ENCODE results near the gene C5orf15. TPM values are rescaled to one million over a fixed set of nuclear protein-coding genes. Genes with fewer than 3 reads are reported as not detected.

The C5orf15 gene
- total and polyA plus RNA-seq, 9 of the 15 experiments (the other 6 are each of a cell fraction or from before 2014, with no cell fraction given), result 23.3 to 50.7 (median 35.5) TPM

DNA sequence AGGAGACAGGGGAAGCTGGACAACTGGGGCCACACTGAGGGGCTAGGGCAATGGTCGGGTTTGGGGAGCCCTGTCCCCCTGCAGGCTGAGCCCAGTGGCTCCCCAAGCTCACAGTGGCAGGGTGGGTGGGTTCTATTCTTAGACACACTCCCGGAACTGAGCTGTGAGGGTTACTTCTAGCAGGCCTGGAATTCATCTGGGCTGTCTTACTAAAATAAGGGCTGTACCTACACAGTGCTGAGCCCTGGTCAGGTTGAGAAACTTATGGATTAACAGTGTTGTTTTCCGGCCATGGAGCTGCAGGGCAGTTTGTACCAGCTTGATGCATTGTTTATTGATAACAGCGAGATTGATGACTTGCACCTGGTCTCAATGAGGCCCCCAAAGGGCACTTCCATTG, 58.8 kb downstream of the C5orf15 start:
- no TSS peak for BruUV-seq (replicated peaks)
- no peak overlapping the region for H2AFZ ChIP-seq (ENCODE audit: low read depth, low read length)
- H3K9me1 ChIP-seq (ENCODE audit: control insufficient read depth, insufficient read depth, low read length), result no peaks in the 10 kb centered on the region
- peaks cover 21 to 23% of the 10 kb centered on the region in 2 experiments; a peak in 4 of 5 replicates for H3K4me1 ChIP-seq (replicated peaks in 1 of 2; ENCODE audit: control insufficient read depth in 2 of 2, insufficient read depth in 2 of 2, low read length in 2 of 2)
- in situ Hi-C loops (cut with MboI) (no loop called here), intact Hi-C loops (cut with micrococcal nuclease) (no loop called here)
- H3K9me3 ChIP-seq (replicated peaks; ENCODE audit: control insufficient read depth, insufficient read depth, low read depth, low read length), result no peaks in the 10 kb centered on the region
- no peaks in the 10 kb centered on the region for H4K20me1 ChIP-seq (replicated peaks; ENCODE audit: control insufficient read depth, insufficient read depth, low read length)
- H3K4me2 ChIP-seq (ENCODE audit: insufficient read depth, low read length), result no peak overlapping the region
- H3K79me2 ChIP-seq (ENCODE audit: control insufficient read depth, insufficient read depth, low read length), result no peaks in the 10 kb centered on the region
- ChIA-PET POLR2A (interaction anchor here (0.6 to 1.8 kb wide), 3 partner anchors 11 to 39 kb away, joined by 3 to 6 read pairs (median 3); no protein-coding TSS in a partner anchor), CTCF (ENCODE audit: low intra/inter-chr PET ratio) (no interaction called here)
- H3K9ac ChIP-seq (ENCODE audit: insufficient read depth in 1 of 2, low read depth in 2 of 2, low read length in 2 of 2), result 0 out of 4 replicates have a peak overlapping the region, but pooled peaks of 1 of the 2 experiments have one; percentile 11
- no peaks in the 10 kb centered on the region for H3K36me3 ChIP-seq (ENCODE audit: control insufficient read depth, insufficient read depth, low read length)
- no peak overlapping the region for H3K27ac ChIP-seq (ENCODE audit: extremely low read depth, low read depth, low read length)
- no peak for FAIRE-seq
- ATAC-seq, result no peak
- no peak for TF ChIP-seq STAT5A (IDR thresholded peaks at IDR 0.05; ENCODE audit: borderline replicate concordance, low read length)
- no peak for TF ChIP-seq CBX8 (IDR thresholded peaks at IDR 0.05; ENCODE audit: borderline replicate concordance, extremely low read depth, low read depth, low read length, poor library complexity, severe bottlenecking)
- TF ChIP-seq TGIF2 (CRISPR knock-in tag; IDR thresholded peaks at IDR 0.05), result no peak
- no peak for TF ChIP-seq ZNF3 (CRISPR knock-in tag; IDR thresholded peaks at IDR 0.05)
- TF ChIP-seq RBM15 (IDR thresholded peaks at IDR 0.05; ENCODE audit: insufficient read depth, low read length), result no peak
- no peak for TF ChIP-seq RFX7 (CRISPR knock-in tag; IDR thresholded peaks at IDR 0.05)
- no peak for TF ChIP-seq ZNF143 (CRISPR knock-in tag; IDR thresholded peaks at IDR 0.05)
- TF ChIP-seq CXXC5 (CRISPR knock-in tag; IDR thresholded peaks at IDR 0.05), result no peak
- no peak for TF ChIP-seq MCM2 (IDR thresholded peaks at IDR 0.05; ENCODE audit: low read depth)
- TF ChIP-seq ZNF764 (CRISPR knock-in tag; IDR thresholded peaks at IDR 0.05; ENCODE audit: low read depth), result no peak
- no peak for TF ChIP-seq POLR3G (IDR thresholded peaks at IDR 0.05; ENCODE audit: extremely low read depth, insufficient read length, insufficient replicate concordance)
- TF ChIP-seq ZNF146 (CRISPR knock-in tag; IDR thresholded peaks at IDR 0.05; ENCODE audit: unreplicated experiment), result no peak
- TF ChIP-seq ZNF24 (IDR thresholded peaks at IDR 0.05), result no peak
- TF ChIP-seq ZBTB8A (IDR thresholded peaks at IDR 0.05; ENCODE audit: partially characterized antibody), result no peak
- no peak for TF ChIP-seq HDAC3 (IDR thresholded peaks at IDR 0.05; ENCODE audit: borderline replicate concordance, partially characterized antibody)
- TF ChIP-seq ZFPM2 (CRISPR knock-in tag; IDR thresholded peaks at IDR 0.05), result no peak
- no peak overlapping the region for H3K4me3 ChIP-seq
- DNase-seq (ENCODE audit: extremely low read depth in 1 of 4, low spot score in 3 of 4), result no peak
- no peaks in the 10 kb centered on the region for H3K27me3 ChIP-seq (ENCODE audit: control insufficient read depth in 2 of 2, insufficient read depth in 2 of 2, low read length in 2 of 2)
- 25% methylated on average over 4 of the region's 4 CpGs for WGBS (ENCODE audit: insufficient coverage, low coverage, missing lambda C conversion rate)

All from K562 (cell line).